PC-9 (cell line): ENCODE measurements around the gene FABP1. TPM values are rescaled to one million over a fixed set of nuclear protein-coding genes. Genes with fewer than 3 reads are reported as not detected.

Experiments
- BruUV-seq: library from RNA; stranded (reverse); fragments of 400-500 nt; replicated peaks from 2 replicates; lab custom pipeline; 2021; lab: Mats Ljungman, UMichigan
- CTCF ChIA-PET: fragments of 300-600 bp; sonication (Branson Sonifier 250); formaldehyde crosslinking; loops from one replicate; lab custom pipeline; 2022; ENCODE audit warnings: antibody characterized with exemption; lab: Charles Lee
- POLR2A ChIA-PET: fragments of 300-600 bp; sonication (Branson Sonifier 250); formaldehyde crosslinking; loops from one replicate; lab custom pipeline; 2022; ENCODE audit warnings: antibody characterized with exemption; ENCODE audit not compliant: unreplicated experiment; lab: Charles Lee
- DNase-seq, 2 experiments: peaks; one replicate each; pipeline versions ENCODE4 v3.0.0 to v3.0.0-alpha.2; 2015 to 2022; ENCODE audit warnings: mixed read lengths in 1 of 2
- H2AFZ ChIP-seq: fragments of 200-600 bp; sonication (generic); 2 replicates; pipeline ENCODE4 v1.8.1; 2017; ENCODE audit warnings: antibody characterized with exemption
- H3F3A ChIP-seq: fragments of 200-600 bp; sonication (generic); 2 replicates; pipeline ENCODE4 v1.8.1; 2017; ENCODE audit warnings: antibody characterized with exemption, mild to moderate bottlenecking, low read depth; ENCODE audit not compliant: insufficient read depth
- H3K27ac ChIP-seq: fragments of 200-600 bp; sonication (generic); 2 replicates; pipeline ENCODE4 v1.6.1; 2016; ENCODE audit warnings: mixed run types
- H3K27me3 ChIP-seq: fragments of 200-600 bp; sonication (generic); 2 replicates; pipeline ENCODE4 v1.6.1; 2016; ENCODE audit warnings: low read depth, mixed run types; ENCODE audit not compliant: insufficient read depth
- H3K36me3 ChIP-seq: fragments of 200-600 bp; sonication (generic); 2 replicates; pipeline ENCODE4 v1.6.1; 2016; ENCODE audit warnings: low read depth, mixed run types
- H3K4me1 ChIP-seq: fragments of 200-600 bp; sonication (generic); replicated peaks from 2 replicates; pipeline ENCODE4 v1.6.1; 2016; ENCODE audit warnings: mixed run types; ENCODE audit not compliant: insufficient read depth
- H3K4me2 ChIP-seq: fragments of 200-600 bp; sonication (generic); 2 replicates; pipeline ENCODE4 v1.6.1; 2017; ENCODE audit warnings: mixed run types
- H3K4me3 ChIP-seq: fragments of 200-600 bp; sonication (generic); 2 replicates; pipeline ENCODE4 v1.6.1; 2016; ENCODE audit warnings: mixed run types
- H3K79me2 ChIP-seq: fragments of 200-600 bp; sonication (generic); 2 replicates; pipeline ENCODE4 v1.6.1; 2017; ENCODE audit warnings: low read depth, mixed run types
- H3K9me2 ChIP-seq: fragments of 200-600 bp; sonication (generic); 2 replicates; pipeline ENCODE4 v1.8.1; 2017; ENCODE audit warnings: mild to moderate bottlenecking; ENCODE audit not compliant: insufficient read depth
- H3K9me3 ChIP-seq: fragments of 200-600 bp; sonication (generic); 2 replicates; pipeline ENCODE4 v1.8.1; 2016; ENCODE audit warnings: low read depth; ENCODE audit not compliant: insufficient read depth
- H4K20me1 ChIP-seq: fragments of 200-600 bp; sonication (generic); 2 replicates; pipeline ENCODE4 v1.8.1; 2017; ENCODE audit not compliant: insufficient read depth
- CTCF ChIP-seq: fragments of 200-600 bp; sonication (generic); conservative IDR thresholded peaks from 2 replicates; pipeline ENCODE4 v1.6.1; 2017; ENCODE audit warnings: mixed run types, antibody characterized with exemption, mild to moderate bottlenecking, moderate library complexity
- EZH2 ChIP-seq: fragments of 200-600 bp; sonication (generic); IDR thresholded peaks from 2 replicates; pipeline ENCODE4 v1.8.0; 2017; ENCODE audit warnings: antibody characterized with exemption, low read depth
- intact Hi-C: fragments of 100-400 bp; cut with micrococcal nuclease; formaldehyde crosslinking; loops from one replicate; pipeline ENCODE4 v1.10.0; 2022; ENCODE audit not compliant: unreplicated experiment
- total RNA-seq: library from RNA; stranded (reverse); gene quantifications from 2 replicates; pipeline ENCODE4 v1.2.3, GENCODE V29; 2021

FABP1 gene
- total RNA-seq, 1 experiment from 2014 or later = not detected

- Histone ChIP-seq H3K4me1 (no peaks in the 10 kb centered on the region), H4K20me1 (no peaks in the 10 kb centered on the region), H3F3A (no peaks in the 10 kb centered on the region), H3K9me2 (no peaks in the 10 kb centered on the region), H3K27ac (no peak overlapping the region), H3K4me2 (no peak overlapping the region), H3K36me3 (no peaks in the 10 kb centered on the region), H3K27me3 (peaks cover 75% of the 10 kb centered on the region), H3K4me3 (no peak overlapping the region), H2AFZ (no peak overlapping the region), H3K9me3 (no peaks in the 10 kb centered on the region), H3K79me2 (no peaks in the 10 kb centered on the region)
- TF ChIP-seq EZH2 = no peak
- TF ChIP-seq CTCF = no peak
- intact Hi-C loops = no loop called here
- POLR2A ChIA-PET = interaction anchor here (0.6 kb wide), 1 partner anchor 70 kb away, joined by 3 read pairs; no protein-coding TSS in a partner anchor
- no peak for DNase-seq
- no TSS peak for BruUV-seq
- CTCF ChIA-PET = interaction anchor here (0.6 kb wide), 1 partner anchor 236 kb away, joined by 3 read pairs; no protein-coding TSS in a partner anchor
These were observed 13.0 kb downstream of the FABP1 start for GRCh38 chr2:88114889-88115288.

GRCh38 chr2:88113069-88113468 lies 14.8 kb downstream of the FABP1 start:
- no peaks in the 10 kb centered on the region for H3K4me1 ChIP-seq
- peaks cover 60% of the 10 kb centered on the region for H3K27me3 ChIP-seq
- no TSS peak for BruUV-seq
- ChIA-PET CTCF (no interaction called here), POLR2A (no interaction called here)
- no peak overlapping the region for H3K4me2 ChIP-seq
- H3K27ac ChIP-seq = no peak overlapping the region
- H3K9me2 ChIP-seq = no peaks in the 10 kb centered on the region
- no peak overlapping the region for H3K4me3 ChIP-seq
- no peaks in the 10 kb centered on the region for H3K79me2 ChIP-seq
- intact Hi-C loops = no loop called here
- no peak overlapping the region for H2AFZ ChIP-seq
- TF ChIP-seq EZH2 = no peak
- TF ChIP-seq CTCF = no peak
- no peaks in the 10 kb centered on the region for H3K9me3 ChIP-seq
- H3F3A ChIP-seq = no peaks in the 10 kb centered on the region
- H3K36me3 ChIP-seq = no peaks in the 10 kb centered on the region
- H4K20me1 ChIP-seq = no peaks in the 10 kb centered on the region
- no peak for DNase-seq

GRCh38 chr2:88110830-88111229 lies 17.0 kb downstream of the FABP1 start:
- H3K9me2 ChIP-seq = no peaks in the 10 kb centered on the region
- H2AFZ ChIP-seq = no peak overlapping the region
- no peaks in the 10 kb centered on the region for H3K36me3 ChIP-seq
- peaks cover 42% of the 10 kb centered on the region for H3K27me3 ChIP-seq
- H3K4me2 ChIP-seq = no peak overlapping the region
- H3K79me2 ChIP-seq = no peaks in the 10 kb centered on the region
- H3K4me3 ChIP-seq = no peak overlapping the region
- intact Hi-C loops = no loop called here
- H3K27ac ChIP-seq = no peak overlapping the region
- no peaks in the 10 kb centered on the region for H3K9me3 ChIP-seq
- no peak for TF ChIP-seq EZH2
- TF ChIP-seq CTCF = no peak
- no TSS peak for BruUV-seq
- POLR2A ChIA-PET = no interaction called here
- CTCF ChIA-PET = no interaction called here
- no peaks in the 10 kb centered on the region for H3F3A ChIP-seq
- no peak for DNase-seq
- H4K20me1 ChIP-seq = no peaks in the 10 kb centered on the region
- H3K4me1 ChIP-seq = no peaks in the 10 kb centered on the region
